Activated T-helper 2 cell treated with anti-CD3 and anti-CD28 coated beads, Interferon-gamma antibody, Interleukin-2, Interleukin-4, amounts not matched to agents 10 μg/mL and 5 μg/mL and 100 μg/mL, durations not matched to agents 14 hours and 24 hours and 36 hours (primary cell): ENCODE results near the gene FAM193A. TPM values are rescaled to one million over a fixed set of nuclear protein-coding genes. Genes with fewer than 3 reads are reported as not detected.

Experiments used
- DNase-seq: peaks from one replicate; pipeline ENCODE4 v3.0.0; 2021; ENCODE audit warnings: low spot score
- H3K27ac Mint-ChIP-seq: one replicate; pipeline ENCODE4 v1.8.0; 2021; ENCODE audit warnings: mixed read lengths
- H3K27me3 Mint-ChIP-seq: one replicate; pipeline ENCODE4 v1.8.0; 2021; ENCODE audit warnings: low read depth, mixed read lengths
- H3K36me3 Mint-ChIP-seq: one replicate; pipeline ENCODE4 v1.8.0; 2021; ENCODE audit warnings: low read depth, mixed read lengths
- H3K4me1 Mint-ChIP-seq: one replicate; pipeline ENCODE4 v1.8.0; 2021; ENCODE audit warnings: low read depth, mixed read lengths
- H3K4me3 Mint-ChIP-seq: one replicate; pipeline ENCODE4 v1.8.0; 2021; ENCODE audit warnings: low read depth, mild to moderate bottlenecking, moderate library complexity, mixed read lengths
- H3K9me3 Mint-ChIP-seq: one replicate; pipeline ENCODE4 v1.8.0; 2021; ENCODE audit warnings: mixed read lengths
- intact Hi-C: fragments of 100-400 bp; cut with micrococcal nuclease; formaldehyde crosslinking; loops from one replicate; pipeline ENCODE4 v1.15.1; 2023
- total RNA-seq: library from RNA; stranded (reverse); gene quantifications from 2 replicates; pipeline ENCODE4 v1.2.3, GENCODE V29; 2022

Gene FAM193A
- total RNA-seq, 1 donor from 2014 or later, result 31.2 TPM

- peaks cover 34% of the 10 kb centered on the region for H3K4me1 Mint-ChIP-seq
- H3K4me3 Mint-ChIP-seq, result no peak overlapping the region
- DNase-seq, result no peak
- peak overlapping the region; percentile 53 for H3K27ac Mint-ChIP-seq
- intact Hi-C loops, result loop anchor here (5.0 kb wide), 1 partner anchor 33 kb away; the partner anchor contains the start of gene FAM193A
- H3K36me3 Mint-ChIP-seq, result peaks cover 24% of the 10 kb centered on the region
- H3K9me3 Mint-ChIP-seq, result no peaks in the 10 kb centered on the region
- H3K27me3 Mint-ChIP-seq, result no peaks in the 10 kb centered on the region
Observed at GRCh38 chr4:2570036-2570435, 33.6 kb downstream of the FAM193A start.

GRCh38 chr4:2570551-2571222 is 34.2 kb downstream of the FAM193A start:
- H3K4me1 Mint-ChIP-seq, result peaks cover 34% of the 10 kb centered on the region
- H3K27ac Mint-ChIP-seq, result peak overlapping the region; percentile 80
- no peaks in the 10 kb centered on the region for H3K27me3 Mint-ChIP-seq
- intact Hi-C loops, result loop anchor here (5.0 kb wide), 1 partner anchor 33 kb away; the partner anchor contains the start of gene FAM193A
- H3K36me3 Mint-ChIP-seq, result peaks cover 22% of the 10 kb centered on the region
- H3K4me3 Mint-ChIP-seq, result no peak overlapping the region
- DNase-seq, result peak; percentile 50
- H3K9me3 Mint-ChIP-seq, result no peaks in the 10 kb centered on the region

- no peak overlapping the region for H3K4me3 Mint-ChIP-seq
- peaks cover 35% of the 10 kb centered on the region for H3K4me1 Mint-ChIP-seq
- intact Hi-C loops, result loop anchor here (5.0 kb wide), 1 partner anchor 35 kb away; the partner anchor contains the start of gene FAM193A
- H3K36me3 Mint-ChIP-seq, result peaks cover 24% of the 10 kb centered on the region
- no peaks in the 10 kb centered on the region for H3K27me3 Mint-ChIP-seq
- no peaks in the 10 kb centered on the region for H3K9me3 Mint-ChIP-seq
- no peak overlapping the region for H3K27ac Mint-ChIP-seq
- no peak for DNase-seq
Observed at GRCh38 chr4:2572076-2572475, 35.6 kb downstream of the FAM193A start.

- Mint-ChIP-seq H3K27me3 (no peaks in the 10 kb centered on the region), H3K4me3 (no peak overlapping the region), H3K36me3 (peaks cover 19% of the 10 kb centered on the region), H3K9me3 (no peaks in the 10 kb centered on the region), H3K27ac (peak overlapping the region; percentile 46), H3K4me1 (peaks cover 32% of the 10 kb centered on the region)
- intact Hi-C loops, result loop anchor here (5.0 kb wide), 1 partner anchor 36 kb away; the partner anchor contains the start of gene FAM193A
- DNase-seq, result no peak
Observed at GRCh38 chr4:2572866-2573265, 36.4 kb downstream of the FAM193A start.

- H3K4me1 Mint-ChIP-seq, result peaks cover 30% of the 10 kb centered on the region
- H3K4me3 Mint-ChIP-seq, result no peak overlapping the region
- H3K27ac Mint-ChIP-seq, result peak overlapping the region; percentile 3
Observed at GRCh38 chr4:2574009-2574408, 37.6 kb downstream of the FAM193A start.

GRCh38 chr4:2574863-2575262 is 38.4 kb downstream of the FAM193A start:
- H3K4me1 Mint-ChIP-seq, result peaks cover 29% of the 10 kb centered on the region
- intact Hi-C loops, result loop anchor here (5.0 kb wide), 1 partner anchor 38 kb away; the partner anchor contains the start of gene FAM193A
- H3K4me3 Mint-ChIP-seq, result no peak overlapping the region

More at GRCh38 chr4:2574009-2574408, 37.6 kb downstream of the FAM193A start:
- intact Hi-C loops, result loop anchor here (5.0 kb wide), 1 partner anchor 37 kb away; the partner anchor contains the start of gene FAM193A
- DNase-seq, result no peak
- H3K27me3 Mint-ChIP-seq, result no peaks in the 10 kb centered on the region
- H3K36me3 Mint-ChIP-seq, result peaks cover 18% of the 10 kb centered on the region
- peaks cover 4% of the 10 kb centered on the region for H3K9me3 Mint-ChIP-seq

GRCh38 chr4:2576290-2576689 is 39.8 kb downstream of the FAM193A start:
- DNase-seq, result no peak
- Mint-ChIP-seq H3K4me3 (no peak overlapping the region), H3K9me3 (peaks cover 17% of the 10 kb centered on the region), H3K4me1 (peaks cover 16% of the 10 kb centered on the region), H3K27ac (no peak overlapping the region), H3K27me3 (no peaks in the 10 kb centered on the region), H3K36me3 (peaks cover 24% of the 10 kb centered on the region)
- intact Hi-C loops, result no loop called here

More at GRCh38 chr4:2574863-2575262, 38.4 kb downstream of the FAM193A start:
- H3K9me3 Mint-ChIP-seq, result peaks cover 9% of the 10 kb centered on the region
- H3K27ac Mint-ChIP-seq, result no peak overlapping the region
- DNase-seq, result no peak
- peaks cover 19% of the 10 kb centered on the region for H3K36me3 Mint-ChIP-seq
- H3K27me3 Mint-ChIP-seq, result no peaks in the 10 kb centered on the region

GRCh38 chr4:2578106-2578505 is 41.7 kb downstream of the FAM193A start:
- H3K27me3 Mint-ChIP-seq, result no peaks in the 10 kb centered on the region
- H3K4me3 Mint-ChIP-seq, result no peak overlapping the region
- peaks cover 24% of the 10 kb centered on the region for H3K36me3 Mint-ChIP-seq
- H3K27ac Mint-ChIP-seq, result no peak overlapping the region
- DNase-seq, result no peak
- intact Hi-C loops, result no loop called here
- peaks cover 17% of the 10 kb centered on the region for H3K9me3 Mint-ChIP-seq
- peaks cover 13% of the 10 kb centered on the region for H3K4me1 Mint-ChIP-seq

GRCh38 chr4:2579910-2580309 is 43.5 kb downstream of the FAM193A start:
- DNase-seq, result no peak
- intact Hi-C loops, result no loop called here
- Mint-ChIP-seq H3K27me3 (no peaks in the 10 kb centered on the region), H3K36me3 (peaks cover 20% of the 10 kb centered on the region), H3K4me1 (peaks cover 8% of the 10 kb centered on the region), H3K4me3 (no peak overlapping the region), H3K27ac (no peak overlapping the region), H3K9me3 (peaks cover 17% of the 10 kb centered on the region)

GRCh38 chr4:2583092-2583491 is 46.6 kb downstream of the FAM193A start:
- intact Hi-C loops, result no loop called here
- Mint-ChIP-seq H3K27ac (no peak overlapping the region), H3K4me3 (no peak overlapping the region), H3K36me3 (peaks cover 14% of the 10 kb centered on the region), H3K4me1 (peaks cover 10% of the 10 kb centered on the region), H3K9me3 (peaks cover 17% of the 10 kb centered on the region), H3K27me3 (no peaks in the 10 kb centered on the region)
- DNase-seq, result no peak

GRCh38 chr4:2583517-2583916 is 47.1 kb downstream of the FAM193A start:
- H3K27me3 Mint-ChIP-seq, result no peaks in the 10 kb centered on the region
- DNase-seq, result no peak
- H3K4me3 Mint-ChIP-seq, result no peak overlapping the region
- intact Hi-C loops, result no loop called here
- peaks cover 11% of the 10 kb centered on the region for H3K4me1 Mint-ChIP-seq
- H3K27ac Mint-ChIP-seq, result no peak overlapping the region
- peaks cover 17% of the 10 kb centered on the region for H3K9me3 Mint-ChIP-seq
- H3K36me3 Mint-ChIP-seq, result peaks cover 14% of the 10 kb centered on the region

- Mint-ChIP-seq H3K4me1 (peaks cover 21% of the 10 kb centered on the region), H3K36me3 (no peaks in the 10 kb centered on the region), H3K9me3 (no peaks in the 10 kb centered on the region), H3K27ac (no peak overlapping the region), H3K4me3 (no peak overlapping the region), H3K27me3 (no peaks in the 10 kb centered on the region)
- intact Hi-C loops, result no loop called here
- no peak for DNase-seq
Observed at GRCh38 chr4:2586502-2586901, 50.1 kb downstream of the FAM193A start.

GRCh38 chr4:2587213-2587823 is 50.9 kb downstream of the FAM193A start:
- DNase-seq, result no peak
- H3K4me1 Mint-ChIP-seq, result peaks cover 21% of the 10 kb centered on the region
- no peaks in the 10 kb centered on the region for H3K27me3 Mint-ChIP-seq
- intact Hi-C loops, result no loop called here
- H3K4me3 Mint-ChIP-seq, result no peak overlapping the region
- H3K9me3 Mint-ChIP-seq, result no peaks in the 10 kb centered on the region
- H3K36me3 Mint-ChIP-seq, result no peaks in the 10 kb centered on the region
- H3K27ac Mint-ChIP-seq, result no peak overlapping the region
